ENCODE measurements around the gene GFI1. TPM values are rescaled to one million over a fixed set of nuclear protein-coding genes. Genes with fewer than 3 reads are reported as not detected.

The GFI1 gene
- total and polyA plus RNA-seq, 2 of the 13 experiments (the other 11 are each of a cell fraction or from before 2014, with no cell fraction given): 10.3 to 10.5 TPM

GRCh38 chr1:92505015-92505692, 18.4 kb upstream of the GFI1 start (continued):
- TF ChIP-seq THAP7 (CRISPR knock-in tag; IDR thresholded peaks at IDR 0.05): no peak
- TF ChIP-seq HNRNPH1 (optimal IDR thresholded peaks at IDR 0.05; ENCODE audit: low read depth, low read length): no peak
- TF ChIP-seq DMAP1 (CRISPR knock-in tag; IDR thresholded peaks at IDR 0.05): peak; percentile 24; the same call in 1 of the 2 replicates
- TF ChIP-seq GPN1 (CRISPR knock-in tag; IDR thresholded peaks at IDR 0.05; ENCODE audit: borderline replicate concordance): no peak
- TF ChIP-seq NR2C2 (CRISPR knock-in tag; IDR thresholded peaks at IDR 0.05; ENCODE audit: borderline replicate concordance): peak; percentile 87
- TF ChIP-seq GFI1 (CRISPR knock-in tag; IDR thresholded peaks at IDR 0.05; ENCODE audit: borderline replicate concordance): peak; percentile 93
- TF ChIP-seq MED13 (CRISPR knock-in tag; IDR thresholded peaks at IDR 0.05): no peak
- no peak for TF ChIP-seq ZNF713 (CRISPR knock-in tag; IDR thresholded peaks at IDR 0.05)
- no peak for TF ChIP-seq DMTF1 (CRISPR knock-in tag; IDR thresholded peaks at IDR 0.05)
- no peak for TF ChIP-seq ZNF329 (CRISPR knock-in tag; IDR thresholded peaks at IDR 0.05; ENCODE audit: low read depth)
- no peak for TF ChIP-seq PLRG1 (conservative IDR thresholded peaks at IDR 0.05)
- TF ChIP-seq TFE3 (CRISPR knock-in tag; IDR thresholded peaks at IDR 0.05): peak; percentile 12; the same call in 1 of the 2 replicates
- TF ChIP-seq ZNF3 (CRISPR knock-in tag; IDR thresholded peaks at IDR 0.05): 0 out of 2 replicates have a peak, but pooled peaks have one; percentile 64
- TF ChIP-seq ZBTB43 (CRISPR knock-in tag; conservative IDR thresholded peaks at IDR 0.05): no peak
- peak; percentile 37; the same call in 1 of the 2 replicates for TF ChIP-seq GTF2F1 (IDR thresholded peaks at IDR 0.05; ENCODE audit: low read length)
- TF ChIP-seq E2F2 (CRISPR knock-in tag; IDR thresholded peaks at IDR 0.05; ENCODE audit: borderline replicate concordance): no peak
- TF ChIP-seq KLF13 (CRISPR knock-in tag; IDR thresholded peaks at IDR 0.05): no peak
- no peak for TF ChIP-seq ZNF101 (CRISPR knock-in tag; IDR thresholded peaks at IDR 0.05; ENCODE audit: borderline replicate concordance, low read depth)
- peak; percentile 27; the same call in 1 of the 2 replicates for TF ChIP-seq TBX3 (IDR thresholded peaks at IDR 0.05; ENCODE audit: borderline replicate concordance)
- no peak for TF ChIP-seq KAT2B (IDR thresholded peaks at IDR 0.05; ENCODE audit: borderline replicate concordance, low read depth, low read length)
- TF ChIP-seq ZNF546 (CRISPR knock-in tag; conservative IDR thresholded peaks at IDR 0.05): no peak
- TF ChIP-seq ZMAT3 (CRISPR knock-in tag; conservative IDR thresholded peaks at IDR 0.05): no peak
- peak; percentile 82 for TF ChIP-seq BCL6 (CRISPR knock-in tag; IDR thresholded peaks at IDR 0.05)
- 0 out of 2 replicates have a peak, but pooled peaks have one; percentile 61 for TF ChIP-seq THYN1 (CRISPR knock-in tag; IDR thresholded peaks at IDR 0.05; ENCODE audit: borderline replicate concordance, low read depth)

Measured in HepG2 (cell line).